Mesendoderm (in vitro differentiated cells): ENCODE measurements around the gene CCDC187.

Experiments used
- DNase-seq: peaks from one replicate; pipeline ENCODE4 v3.0.0; 2013
- H2AK5ac ChIP-seq: 2 replicates; pipeline ENCODE4 v1.6.1; 2013; ENCODE audit warnings: low read length, inconsistent platforms
- H2BK120ac ChIP-seq: 2 replicates; pipeline ENCODE4 v1.6.1; 2013; ENCODE audit warnings: low read depth, mild to moderate bottlenecking, low read length, moderate library complexity, mixed read lengths
- H2BK15ac ChIP-seq: replicated peaks from 2 replicates; pipeline ENCODE4 v1.6.1; 2013; ENCODE audit warnings: low read depth, mild to moderate bottlenecking, moderate library complexity
- H2BK5ac ChIP-seq: 2 replicates; pipeline ENCODE4 v1.6.1; 2013; ENCODE audit warnings: low read length, inconsistent platforms
- H3K18ac ChIP-seq: 2 replicates; pipeline ENCODE4 v1.6.1; 2013; ENCODE audit warnings: mild to moderate bottlenecking, low read length, mixed read lengths
- H3K23ac ChIP-seq: one replicate; pipeline ENCODE4 v1.6.1; 2013; ENCODE audit warnings: low read length
- H3K27ac ChIP-seq: 2 replicates; pipeline ENCODE4 v1.5.1; 2013; ENCODE audit warnings: low read depth, mild to moderate bottlenecking, inconsistent platforms, low read length, moderate library complexity
- H3K27me3 ChIP-seq: 2 replicates; pipeline ENCODE4 v1.6.1; 2013; ENCODE audit warnings: low read length, control low read depth, mild to moderate bottlenecking, inconsistent platforms; ENCODE audit not compliant: insufficient read depth, poor library complexity
- H3K36me3 ChIP-seq: 2 replicates; pipeline ENCODE4 v1.6.1; 2013; ENCODE audit warnings: low read length, inconsistent platforms; ENCODE audit not compliant: control insufficient read depth, insufficient read depth
- H3K4ac ChIP-seq: one replicate; pipeline ENCODE4 v1.6.1; 2013; ENCODE audit warnings: low read depth, mild to moderate bottlenecking, low read length, moderate library complexity
- H3K4me1 ChIP-seq: 2 replicates; pipeline ENCODE4 v1.6.1; 2013; ENCODE audit warnings: low read depth, low read length, inconsistent platforms; ENCODE audit not compliant: control insufficient read depth
- H3K4me2 ChIP-seq: 2 replicates; pipeline ENCODE4 v1.6.1; 2013; ENCODE audit warnings: low read length
- H3K4me3 ChIP-seq: 2 replicates; pipeline ENCODE4 v1.5.1; 2013; ENCODE audit warnings: mild to moderate bottlenecking, low read length
- H3K56ac ChIP-seq: one replicate; pipeline ENCODE4 v1.6.1; 2013; ENCODE audit warnings: low read length
- H3K79me1 ChIP-seq: 2 replicates; pipeline ENCODE4 v1.6.1; 2013; ENCODE audit warnings: low read length, inconsistent platforms
- H3K79me2 ChIP-seq: 2 replicates; pipeline ENCODE4 v1.6.1; 2013; ENCODE audit warnings: mild to moderate bottlenecking, low read length; ENCODE audit not compliant: control insufficient read depth, insufficient read depth
- H3K9ac ChIP-seq: 2 replicates; pipeline ENCODE4 v1.6.1; 2013; ENCODE audit warnings: low read length, inconsistent platforms
- H4K5ac ChIP-seq: one replicate; pipeline ENCODE4 v1.6.1; 2013; ENCODE audit warnings: low read length
- H4K8ac ChIP-seq: one replicate; pipeline ENCODE4 v1.6.1; 2013; ENCODE audit warnings: low read depth, mild to moderate bottlenecking, control low read depth, low read length, moderate library complexity
- WGBS: extraction: QIAGEN DNeasy Blood & Tissue Kit; methylation state at CpG from one replicate; pipeline ENCODE4 v1.1.7; 2013; ENCODE audit warnings: low lambda C conversion rate, missing lambda C conversion rate; ENCODE audit not compliant: insufficient coverage; ENCODE audit errors: extremely low coverage; 5-methylcytosine and 5-hydroxymethylcytosine counted together

The CCDC187 gene

GRCh38 chr9:136213733-136214132 lies 90.2 kb downstream of the CCDC187 start:
- H3K79me2 ChIP-seq = no peaks in the 10 kb centered on the region
- H2AK5ac ChIP-seq = no peak overlapping the region
- H2BK5ac ChIP-seq = no peak overlapping the region
- no peak overlapping the region for H2BK120ac ChIP-seq
- H2BK15ac ChIP-seq = no peak overlapping the region
- no peak overlapping the region for H3K4me2 ChIP-seq
- H4K8ac ChIP-seq = no peak overlapping the region
- H3K27me3 ChIP-seq = no peaks in the 10 kb centered on the region
- H3K4ac ChIP-seq = no peak overlapping the region
- H4K5ac ChIP-seq = no peak overlapping the region
- H3K4me3 ChIP-seq = no peak overlapping the region
- H3K27ac ChIP-seq = no peak overlapping the region
- no peak overlapping the region for H3K23ac ChIP-seq
- DNase-seq = no peak
- no peak overlapping the region for H3K56ac ChIP-seq
- no peak overlapping the region for H3K18ac ChIP-seq
- H3K9ac ChIP-seq = no peak overlapping the region
- no peaks in the 10 kb centered on the region for H3K79me1 ChIP-seq
- H3K4me1 ChIP-seq = no peaks in the 10 kb centered on the region
- no CpG with 5 or more reads among the region's 9 CpGs for WGBS
- H3K36me3 ChIP-seq = peaks cover 4% of the 10 kb centered on the region

DNA sequence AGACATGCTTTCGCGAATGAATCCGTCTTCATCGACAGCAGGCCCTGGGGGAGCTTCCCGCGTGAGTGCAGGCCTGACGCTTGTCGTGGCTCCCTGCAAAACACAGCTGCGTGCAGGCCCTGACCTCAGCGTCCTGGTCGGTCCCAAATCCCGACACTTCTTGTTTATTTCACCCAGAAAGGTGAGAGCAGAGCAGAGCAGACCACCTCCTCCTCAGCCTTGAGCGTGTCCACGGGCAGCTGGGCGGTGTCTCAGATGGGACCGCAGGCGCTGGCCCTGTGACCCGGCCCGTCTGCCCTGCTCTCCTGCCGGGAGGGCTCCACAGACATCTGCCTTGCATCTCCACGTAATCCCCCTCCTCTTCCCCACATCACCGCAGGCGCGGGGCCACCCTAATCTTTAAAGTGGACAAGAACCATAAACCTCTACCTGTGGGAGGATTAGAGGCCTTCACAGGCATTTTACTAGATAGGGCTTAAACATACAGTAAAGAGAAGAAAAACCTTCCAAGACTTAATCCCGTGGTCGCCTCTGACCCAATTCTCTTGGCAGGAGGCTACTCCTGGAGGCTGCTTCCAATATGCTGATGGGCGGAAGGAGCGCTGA lies 91.4 kb downstream of the CCDC187 start:
- no peak for DNase-seq
- Histone ChIP-seq H2BK15ac (no peak overlapping the region), H3K79me1 (no peaks in the 10 kb centered on the region), H3K23ac (no peak overlapping the region), H3K4ac (no peak overlapping the region), H3K4me1 (no peaks in the 10 kb centered on the region), H2BK120ac (no peak overlapping the region), H3K4me3 (no peak overlapping the region), H4K8ac (no peak overlapping the region), H3K18ac (no peak overlapping the region), H2AK5ac (no peak overlapping the region), H4K5ac (no peak overlapping the region), H3K27me3 (no peaks in the 10 kb centered on the region), H3K9ac (no peak overlapping the region), H3K56ac (no peak overlapping the region), H3K79me2 (no peaks in the 10 kb centered on the region), H3K4me2 (no peak overlapping the region), H2BK5ac (no peak overlapping the region), H3K27ac (no peak overlapping the region), H3K36me3 (peaks cover 4% of the 10 kb centered on the region)
- no CpG with 5 or more reads among the region's 28 CpGs for WGBS

DNA sequence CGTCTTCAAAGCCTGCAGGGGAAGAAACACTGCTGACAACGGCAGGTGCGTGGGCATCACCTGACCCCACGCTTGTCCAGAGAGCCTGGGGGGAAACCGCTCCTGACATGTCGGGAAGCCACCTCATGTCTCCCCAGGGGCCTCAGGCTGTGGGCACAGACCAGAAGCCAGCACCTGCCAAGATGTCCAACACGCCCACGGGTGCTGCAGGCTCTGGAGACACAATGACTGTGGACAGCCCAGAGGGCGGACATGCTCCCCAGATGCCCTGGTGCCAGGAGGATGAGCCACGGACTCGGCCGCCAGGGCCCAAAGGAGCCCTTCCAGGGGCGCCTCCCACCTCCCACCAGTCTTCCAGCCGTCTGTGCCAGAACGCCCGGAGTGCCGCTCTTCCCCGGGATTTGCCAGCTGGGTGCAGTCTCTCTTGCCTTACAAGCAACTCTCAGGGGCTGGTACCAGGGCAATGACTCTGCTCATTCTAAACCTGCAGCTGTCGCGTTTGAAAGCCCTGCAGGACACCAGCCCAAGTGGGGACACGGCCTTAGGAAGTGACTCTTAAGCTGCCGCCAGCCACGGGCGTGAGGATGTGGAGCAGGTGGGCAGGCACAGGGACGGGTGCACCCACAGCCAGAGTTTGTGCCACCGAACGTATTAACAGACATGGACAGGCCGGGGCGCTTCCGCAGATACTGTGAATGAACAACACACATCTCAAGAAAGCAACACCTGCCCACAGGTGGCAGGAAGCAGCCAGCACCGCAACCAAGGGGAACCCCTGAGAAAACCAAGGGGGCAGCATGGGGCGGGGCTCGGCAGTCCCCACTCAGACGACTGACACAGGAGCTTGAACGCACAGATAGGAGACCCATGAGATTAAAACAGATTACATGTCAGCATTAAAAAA lies 92.2 kb downstream of the CCDC187 start:
- H4K5ac ChIP-seq = no peak overlapping the region
- H3K36me3 ChIP-seq = peaks cover 4% of the 10 kb centered on the region
- no CpG with 5 or more reads among the region's 35 CpGs for WGBS
- no peak for DNase-seq
- H3K56ac ChIP-seq = no peak overlapping the region
- no peaks in the 10 kb centered on the region for H3K79me1 ChIP-seq
- no peak overlapping the region for H3K9ac ChIP-seq
- no peak overlapping the region for H2AK5ac ChIP-seq
- no peak overlapping the region for H2BK120ac ChIP-seq
- no peak overlapping the region for H2BK5ac ChIP-seq
- no peak overlapping the region for H2BK15ac ChIP-seq
- no peaks in the 10 kb centered on the region for H3K4me1 ChIP-seq
- no peaks in the 10 kb centered on the region for H3K27me3 ChIP-seq
- H3K27ac ChIP-seq = no peak overlapping the region
- H3K4me3 ChIP-seq = no peak overlapping the region
- no peak overlapping the region for H4K8ac ChIP-seq
- no peak overlapping the region for H3K23ac ChIP-seq
- H3K4me2 ChIP-seq = no peak overlapping the region
- H3K18ac ChIP-seq = no peak overlapping the region
- no peak overlapping the region for H3K4ac ChIP-seq
- H3K79me2 ChIP-seq = no peaks in the 10 kb centered on the region

DNA sequence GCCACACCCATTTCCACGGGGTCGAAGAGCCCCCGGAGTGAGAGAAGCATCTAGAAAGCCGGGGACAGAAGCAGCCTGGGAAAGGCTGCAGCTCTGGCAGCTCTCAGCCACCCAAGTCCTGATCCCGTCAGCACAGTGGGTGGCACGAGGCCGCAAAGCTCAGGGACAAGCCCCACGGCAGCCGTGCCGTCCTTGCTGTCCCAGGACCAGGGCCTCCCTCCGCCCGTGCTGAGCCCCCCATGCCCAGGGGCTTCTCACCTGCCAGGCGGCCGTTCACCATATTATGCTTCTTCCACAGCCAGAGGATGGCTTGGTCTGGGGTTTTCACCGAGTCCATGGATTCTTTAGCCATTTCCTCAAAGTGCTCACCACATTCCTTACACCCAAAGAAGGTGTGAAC lies 92.9 kb downstream of the CCDC187 start:
- no peak overlapping the region for H2BK5ac ChIP-seq
- H3K79me1 ChIP-seq = no peaks in the 10 kb centered on the region
- H3K36me3 ChIP-seq = peaks cover 4% of the 10 kb centered on the region
- no peak overlapping the region for H3K56ac ChIP-seq
- H2BK15ac ChIP-seq = no peak overlapping the region
- WGBS = no CpG with 5 or more reads among the region's 15 CpGs
- no peak overlapping the region for H3K4ac ChIP-seq
- H3K23ac ChIP-seq = no peak overlapping the region
- H3K4me3 ChIP-seq = no peak overlapping the region
- DNase-seq = no peak
- no peaks in the 10 kb centered on the region for H3K27me3 ChIP-seq
- no peak overlapping the region for H3K18ac ChIP-seq
- no peaks in the 10 kb centered on the region for H3K79me2 ChIP-seq
- no peak overlapping the region for H4K8ac ChIP-seq
- no peak overlapping the region for H3K9ac ChIP-seq
- H3K4me2 ChIP-seq = no peak overlapping the region
- no peaks in the 10 kb centered on the region for H3K4me1 ChIP-seq
- no peak overlapping the region for H2AK5ac ChIP-seq
- H3K27ac ChIP-seq = no peak overlapping the region
- H2BK120ac ChIP-seq = no peak overlapping the region
- no peak overlapping the region for H4K5ac ChIP-seq

DNA sequence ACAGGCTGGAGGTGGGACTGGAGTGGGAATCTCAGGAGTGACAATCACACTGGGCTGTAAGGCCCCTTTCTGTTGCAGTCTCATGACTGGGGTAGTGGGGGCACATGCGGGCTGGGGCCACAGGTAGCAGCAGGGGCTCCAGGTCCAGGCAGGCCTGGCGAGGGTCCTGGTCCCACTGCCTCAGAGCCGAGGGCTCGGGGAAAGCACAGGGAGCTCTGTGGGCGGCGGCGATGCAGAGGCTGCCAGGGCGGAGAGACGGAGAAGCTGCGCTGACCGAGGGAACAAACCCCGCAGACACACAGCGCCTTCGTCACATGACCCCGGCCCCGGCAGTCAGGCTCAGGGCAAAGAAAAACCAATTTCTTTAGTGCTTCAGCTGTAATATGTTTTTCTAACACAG lies 93.6 kb downstream of the CCDC187 start:
- Histone ChIP-seq H3K23ac (no peak overlapping the region), H4K8ac (no peak overlapping the region), H2BK15ac (no peak overlapping the region), H4K5ac (no peak overlapping the region), H2BK5ac (no peak overlapping the region), H3K56ac (no peak overlapping the region), H3K4me2 (no peak overlapping the region), H2AK5ac (no peak overlapping the region), H3K4me3 (no peak overlapping the region), H3K79me2 (no peaks in the 10 kb centered on the region), H3K79me1 (no peaks in the 10 kb centered on the region), H3K27ac (no peak overlapping the region), H3K27me3 (no peaks in the 10 kb centered on the region), H2BK120ac (no peak overlapping the region), H3K4ac (no peak overlapping the region), H3K18ac (no peak overlapping the region), H3K9ac (no peak overlapping the region), H3K36me3 (peaks cover 2% of the 10 kb centered on the region), H3K4me1 (no peaks in the 10 kb centered on the region)
- no CpG with 5 or more reads among the region's 16 CpGs for WGBS
- DNase-seq = no peak
